WTC11 (cell line): ENCODE data around the gene SAMM50.

Source experiments
- ATF1 ChIP-seq: sonication (generic); formaldehyde crosslinking; IDR thresholded peaks from 2 replicates; pipeline ENCODE4 v1.8.1; 2023; ENCODE audit warnings: mild to moderate bottlenecking, moderate library complexity, missing genetic modification reagents
- CBFB ChIP-seq: sonication (generic); formaldehyde crosslinking; IDR thresholded peaks from 2 replicates; pipeline ENCODE4 v1.8.1; 2022; ENCODE audit warnings: mild to moderate bottlenecking, low read depth, missing genetic modification reagents
- CREB1 ChIP-seq: sonication (generic); formaldehyde crosslinking; IDR thresholded peaks from 2 replicates; pipeline ENCODE4 v1.8.0; 2023; ENCODE audit warnings: mild to moderate bottlenecking, missing genetic modification reagents
- CTCF ChIP-seq: fragments of 200-600 bp; IDR thresholded peaks from 2 replicates; pipeline ENCODE4 v1.8.0; 2022; ENCODE audit warnings: antibody characterized with exemption
- ESRRA ChIP-seq: sonication (generic); formaldehyde crosslinking; IDR thresholded peaks from 2 replicates; pipeline ENCODE4 v1.8.1; 2022; ENCODE audit warnings: mild to moderate bottlenecking, missing genetic modification reagents, borderline replicate concordance
- HMGXB4 ChIP-seq: sonication (generic); formaldehyde crosslinking; IDR thresholded peaks from 2 replicates; pipeline ENCODE4 v1.8.1; 2023; ENCODE audit warnings: mild to moderate bottlenecking, moderate library complexity, missing genetic modification reagents
- PREB ChIP-seq: sonication (generic); formaldehyde crosslinking; IDR thresholded peaks from 2 replicates; pipeline ENCODE4 v1.8.1; 2022; ENCODE audit warnings: mild to moderate bottlenecking, missing genetic modification reagents, moderate library complexity, borderline replicate concordance
- RELA ChIP-seq: sonication (generic); formaldehyde crosslinking; IDR thresholded peaks from 2 replicates; pipeline ENCODE4 v1.8.1; 2022; ENCODE audit warnings: missing genetic modification reagents, mild to moderate bottlenecking, borderline replicate concordance
- SP1 ChIP-seq: sonication (generic); formaldehyde crosslinking; conservative IDR thresholded peaks from 2 replicates; pipeline ENCODE4 v1.8.1; 2022; ENCODE audit warnings: missing genetic modification reagents
- USF2 ChIP-seq: sonication (generic); formaldehyde crosslinking; IDR thresholded peaks from 2 replicates; pipeline ENCODE4 v1.8.1; 2023; ENCODE audit warnings: mild to moderate bottlenecking, missing genetic modification reagents, moderate library complexity
- ZNF263 ChIP-seq: sonication (generic); formaldehyde crosslinking; IDR thresholded peaks from 2 replicates; pipeline ENCODE4 v1.8.1; 2022; ENCODE audit warnings: low read depth, mild to moderate bottlenecking, moderate library complexity, missing genetic modification reagents
- TF ChIP-seq, protein P1 (sequence below): sonication (generic); formaldehyde crosslinking; IDR thresholded peaks from 2 replicates; pipeline ENCODE4 v1.8.0; 2023; ENCODE audit warnings: missing genetic modification reagents
- TF ChIP-seq, protein P2 (sequence below): sonication (generic); formaldehyde crosslinking; IDR thresholded peaks from 2 replicates; pipeline ENCODE4 v1.8.0; 2022; ENCODE audit warnings: mild to moderate bottlenecking, missing genetic modification reagents

- TF ChIP-seq ZNF263 (CRISPR knock-in tag) (no peak), CREB1 (CRISPR knock-in tag) (no peak), HMGXB4 (CRISPR knock-in tag) (no peak), CTCF (no peak), PREB (CRISPR knock-in tag) (no peak), SP1 (CRISPR knock-in tag) (no peak), RELA (CRISPR knock-in tag) (no peak), CBFB (no peak), ESRRA (CRISPR knock-in tag) (no peak), USF2 (CRISPR knock-in tag) (no peak), ATF1 (CRISPR knock-in tag) (no peak)
- TF ChIP-seq, protein P1, sequence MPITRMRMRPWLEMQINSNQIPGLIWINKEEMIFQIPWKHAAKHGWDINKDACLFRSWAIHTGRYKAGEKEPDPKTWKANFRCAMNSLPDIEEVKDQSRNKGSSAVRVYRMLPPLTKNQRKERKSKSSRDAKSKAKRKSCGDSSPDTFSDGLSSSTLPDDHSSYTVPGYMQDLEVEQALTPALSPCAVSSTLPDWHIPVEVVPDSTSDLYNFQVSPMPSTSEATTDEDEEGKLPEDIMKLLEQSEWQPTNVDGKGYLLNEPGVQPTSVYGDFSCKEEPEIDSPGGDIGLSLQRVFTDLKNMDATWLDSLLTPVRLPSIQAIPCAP (CRISPR knock-in tag): no peak
- TF ChIP-seq, protein P2, sequence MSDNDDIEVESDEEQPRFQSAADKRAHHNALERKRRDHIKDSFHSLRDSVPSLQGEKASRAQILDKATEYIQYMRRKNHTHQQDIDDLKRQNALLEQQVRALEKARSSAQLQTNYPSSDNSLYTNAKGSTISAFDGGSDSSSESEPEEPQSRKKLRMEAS: no peak
Measured at GRCh38 chr22:44000123-44000522, 44.9 kb downstream of the SAMM50 start.
